GM12878 (cell line): ENCODE data around the gene EYS. TPM values are rescaled to one million over a fixed set of nuclear protein-coding genes. Genes with fewer than 3 reads are reported as not detected.

Source experiments
- BHLHE40 ChIP-seq, 2 experiments: fragments of 450-650 bp in 1 of 2; IDR thresholded peaks; 2 replicates each; pipeline ENCODE4 v1.6.1; 2011 to 2017; ENCODE audit warnings: low read depth in 2 of 2, borderline replicate concordance in 1 of 2, improper control_type of control experiment in 1 of 2, low read length in 1 of 2, mild to moderate bottlenecking in 1 of 2
- KLF5 ChIP-seq: fragments of 450-650 bp; IDR thresholded peaks from 2 replicates; pipeline ENCODE4 v1.6.1; 2014; ENCODE audit warnings: mild to moderate bottlenecking; ENCODE audit not compliant: partially characterized antibody
- YBX1 ChIP-seq: fragments of 450-650 bp; IDR thresholded peaks from 2 replicates; pipeline ENCODE4 v1.6.1; 2016; ENCODE audit warnings: antibody characterized with exemption
- ZBTB4 ChIP-seq: fragments of 450-650 bp; formaldehyde crosslinking; IDR thresholded peaks from 2 replicates; pipeline ENCODE4 v1.4.0; 2022; ENCODE audit warnings: mild to moderate bottlenecking, moderate library complexity
- ZNF592 ChIP-seq: fragments of 450-650 bp; IDR thresholded peaks from 2 replicates; pipeline ENCODE4 v1.6.1; 2017; ENCODE audit warnings: mild to moderate bottlenecking, moderate library complexity
- ZSCAN29 ChIP-seq: fragments of 450-650 bp; IDR thresholded peaks from 2 replicates; pipeline ENCODE4 v1.6.1; 2017; ENCODE audit warnings: mild to moderate bottlenecking, moderate library complexity
- polyA plus RNA-seq, 11 experiments: library from polyadenylated mRNA; depleted of rRNA in 4 of 11; unstranded in 6 of 11; stranded (reverse) in 5 of 11; fragments of >200 nt; fragmentation: Nextera tagmentation in 4 of 11; fragmentation: Illumina TruSeq in 1 of 11; extraction: Ambion mirVana in 4 of 11; extraction: Trizol in 1 of 11; gene quantifications; 1 replicate in 1 of 11; 2 replicates in 10 of 11; pipeline versions ENCODE4 v1.2.1 to v1.2.3, GENCODE V29; 2011 to 2016; ENCODE audit warnings: inconsistent platforms in 2 of 11, missing spikeins in 2 of 11, low read depth in 1 of 11
- total RNA-seq, 4 experiments: library from RNA; depleted of rRNA in 3 of 4; stranded (reverse); fragments of >200 nt in 3 of 4; fragmentation: Illumina TruSeq in 1 of 4; extraction: Trizol in 1 of 4; gene quantifications; 2 replicates each; pipeline versions ENCODE4 v1.2.1 to v1.2.3, GENCODE V29; 2013 to 2021
- TF ChIP-seq, protein P1 (sequence below): fragments of 450-650 bp; IDR thresholded peaks from 2 replicates; pipeline ENCODE4 v1.6.1; 2016; ENCODE audit warnings: mild to moderate bottlenecking, moderate library complexity, borderline replicate concordance

EYS gene
- total and polyA plus RNA-seq, 10 of the 15 experiments (the other 5 are each of a cell fraction or from before 2014, with no cell fraction given): under 0.01 to 0.14 (median 0.02) TPM; not detected in 1

DNA sequence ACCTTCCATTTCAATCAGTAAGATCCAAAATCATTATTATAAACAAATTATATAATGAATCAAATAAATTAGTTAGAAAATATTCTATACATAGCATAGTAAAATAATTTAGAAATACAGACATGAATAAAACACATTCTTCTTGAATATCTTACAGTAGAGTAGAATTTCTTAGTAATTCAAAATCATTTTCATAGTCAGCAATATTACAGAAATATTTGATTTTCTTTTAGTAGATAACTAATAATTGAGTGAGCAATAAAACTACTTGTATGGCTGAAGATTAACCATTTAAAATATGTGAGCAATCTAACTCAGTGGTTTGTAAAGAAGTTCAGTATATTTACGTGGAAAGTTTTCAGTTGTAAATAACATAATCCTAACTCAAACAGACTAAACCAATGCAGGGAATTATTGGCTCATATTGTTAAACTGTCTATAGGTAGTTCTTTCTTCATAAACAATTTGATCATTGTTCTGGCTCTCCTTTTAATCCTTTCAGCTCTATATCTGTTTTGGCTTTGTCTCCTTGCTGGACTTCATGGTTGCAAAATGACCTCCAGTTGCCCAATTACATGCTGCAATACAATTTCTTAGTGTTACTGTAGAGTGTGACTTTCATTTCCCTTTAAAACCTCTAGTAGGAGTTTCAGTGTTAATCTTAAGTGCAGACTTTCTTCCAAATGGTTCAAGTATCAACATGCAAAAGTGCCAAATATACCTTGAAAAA is 307.5 kb downstream of the EYS start (continued):
- TF ChIP-seq, protein P1, sequence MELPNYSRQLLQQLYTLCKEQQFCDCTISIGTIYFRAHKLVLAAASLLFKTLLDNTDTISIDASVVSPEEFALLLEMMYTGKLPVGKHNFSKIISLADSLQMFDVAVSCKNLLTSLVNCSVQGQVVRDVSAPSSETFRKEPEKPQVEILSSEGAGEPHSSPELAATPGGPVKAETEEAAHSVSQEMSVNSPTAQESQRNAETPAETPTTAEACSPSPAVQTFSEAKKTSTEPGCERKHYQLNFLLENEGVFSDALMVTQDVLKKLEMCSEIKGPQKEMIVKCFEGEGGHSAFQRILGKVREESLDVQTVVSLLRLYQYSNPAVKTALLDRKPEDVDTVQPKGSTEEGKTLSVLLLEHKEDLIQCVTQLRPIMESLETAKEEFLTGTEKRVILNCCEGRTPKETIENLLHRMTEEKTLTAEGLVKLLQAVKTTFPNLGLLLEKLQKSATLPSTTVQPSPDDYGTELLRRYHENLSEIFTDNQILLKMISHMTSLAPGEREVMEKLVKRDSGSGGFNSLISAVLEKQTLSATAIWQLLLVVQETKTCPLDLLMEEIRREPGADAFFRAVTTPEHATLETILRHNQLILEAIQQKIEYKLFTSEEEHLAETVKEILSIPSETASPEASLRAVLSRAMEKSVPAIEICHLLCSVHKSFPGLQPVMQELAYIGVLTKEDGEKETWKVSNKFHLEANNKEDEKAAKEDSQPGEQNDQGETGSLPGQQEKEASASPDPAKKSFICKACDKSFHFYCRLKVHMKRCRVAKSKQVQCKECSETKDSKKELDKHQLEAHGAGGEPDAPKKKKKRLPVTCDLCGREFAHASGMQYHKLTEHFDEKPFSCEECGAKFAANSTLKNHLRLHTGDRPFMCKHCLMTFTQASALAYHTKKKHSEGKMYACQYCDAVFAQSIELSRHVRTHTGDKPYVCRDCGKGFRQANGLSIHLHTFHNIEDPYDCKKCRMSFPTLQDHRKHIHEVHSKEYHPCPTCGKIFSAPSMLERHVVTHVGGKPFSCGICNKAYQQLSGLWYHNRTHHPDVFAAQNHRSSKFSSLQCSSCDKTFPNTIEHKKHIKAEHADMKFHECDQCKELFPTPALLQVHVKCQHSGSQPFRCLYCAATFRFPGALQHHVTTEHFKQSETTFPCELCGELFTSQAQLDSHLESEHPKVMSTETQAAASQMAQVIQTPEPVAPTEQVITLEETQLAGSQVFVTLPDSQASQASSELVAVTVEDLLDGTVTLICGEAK: no peak
- TF ChIP-seq BHLHE40 (IDR thresholded peaks at IDR 0.05; ENCODE audit: borderline replicate concordance in 1 of 2, low read depth in 2 of 2, low read length in 1 of 2) (no peak), ZSCAN29 (no peak), ZBTB4 (CRISPR knock-in tag) (no peak), KLF5 (no peak), YBX1 (no peak), ZNF592 (no peak)
- TF ChIP-seq, all 136 proteins: peak for 0
